Gastroesophageal sphincter (tissue), 4 donors: ENCODE measurements around the gene CD96. TPM values are rescaled to one million over a fixed set of nuclear protein-coding genes. Genes with fewer than 3 reads are reported as not detected.

Experiments
- ATAC-seq: fragments of 150-250 bp; one replicate; pipeline ENCODE4 v1.9.1; 2016; ENCODE audit warnings: mild to moderate bottlenecking, moderate library complexity
- H3K27ac ChIP-seq, 4 donors: fragments of 200-600 bp; sonication (generic) in 3 of 4; 1 replicate in 3 of 4; 2 replicates in 1 of 4; pipeline ENCODE4 v1.5.1; 2016 to 2019
- H3K27me3 ChIP-seq: fragments of 200-600 bp; sonication (generic); one replicate; pipeline ENCODE4 v1.5.1; 2019
- H3K36me3 ChIP-seq, 2 donors: fragments of 200-600 bp; sonication (generic); one replicate each; pipeline ENCODE4 v1.5.1; 2019; ENCODE audit warnings: control low read depth in 1 of 2
- H3K4me1 ChIP-seq, 3 donors: fragments of 200-600 bp; sonication (generic); 1 replicate in 2 of 3; 2 replicates in 1 of 3; pipeline ENCODE4 v1.5.1; 2016 to 2019; ENCODE audit warnings: control low read depth in 2 of 3
- H3K4me3 ChIP-seq, 2 donors: fragments of 200-600 bp; sonication (generic); one replicate each; pipeline ENCODE4 v1.5.1; 2019; ENCODE audit warnings: mild to moderate bottlenecking in 1 of 2, moderate library complexity in 1 of 2
- H3K9me3 ChIP-seq, 3 donors: fragments of 200-600 bp; sonication (generic); one replicate each; pipeline ENCODE4 v1.5.1; 2017 to 2019; ENCODE audit warnings: control low read depth in 2 of 3
- CTCF ChIP-seq, 4 experiments: fragments of 200-600 bp in 2 of 4; fragments of 450-650 bp in 2 of 4; sonication (generic) in 1 of 4; IDR thresholded peaks; one replicate each; pipeline ENCODE4 v1.5.1; 2017 to 2019; ENCODE audit warnings: antibody characterized with exemption in 4 of 4, mild to moderate bottlenecking in 2 of 4, moderate library complexity in 2 of 4
- EP300 ChIP-seq: sonication (generic); formaldehyde crosslinking; IDR thresholded peaks from one replicate; pipeline ENCODE4 v1.6.1; 2017; ENCODE audit warnings: antibody characterized with exemption, mild to moderate bottlenecking
- POLR2A ChIP-seq, 2 donors: fragments of 450-650 bp; IDR thresholded peaks; one replicate each; pipeline ENCODE4 v1.6.1; 2017; ENCODE audit warnings: antibody characterized with exemption in 2 of 2, mild to moderate bottlenecking in 2 of 2, moderate library complexity in 1 of 2
- POLR2AphosphoS5 ChIP-seq: sonication (generic); formaldehyde crosslinking; IDR thresholded peaks from one replicate; pipeline ENCODE4 v1.6.1; 2017; ENCODE audit warnings: antibody characterized with exemption
- WGBS, 2 donors: methylation state at CpG; one replicate each; pipeline ENCODE4 v1.1.5; 2018; ENCODE audit warnings: low coverage in 1 of 2; 5-methylcytosine and 5-hydroxymethylcytosine counted together
- total RNA-seq, 4 donors: library from RNA; depleted of rRNA; stranded (reverse); fragments of >200 nt; gene quantifications; one replicate each; pipeline ENCODE4 v1.1.0, GENCODE V29; 2016

Gene CD96
- total RNA-seq, 4 donors from 2014 or later, result 0.19 to 1.2 (median 1.0) TPM

DNA sequence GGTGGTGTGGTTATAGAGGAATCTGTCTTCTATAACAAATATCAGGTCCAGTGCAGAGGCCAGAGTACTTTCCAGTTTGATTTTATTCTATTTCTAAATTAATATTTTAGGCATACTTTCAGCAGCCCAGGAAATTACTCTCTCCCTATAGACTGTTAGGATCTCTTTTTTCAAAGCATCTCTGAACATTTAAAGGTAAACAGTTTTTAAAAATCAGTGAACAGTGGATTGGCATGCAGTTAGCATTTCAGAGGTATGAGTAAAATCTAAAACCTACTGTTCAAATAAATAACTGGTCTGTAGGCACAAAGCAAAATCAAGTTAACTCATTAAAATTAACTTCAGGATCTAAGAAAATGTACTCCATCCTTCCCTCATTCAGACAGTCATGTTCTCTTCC is 50.1 kb downstream of the CD96 start:
- no peak overlapping the region for H3K4me3 ChIP-seq
- no peaks in the 10 kb centered on the region for H3K27me3 ChIP-seq
- no peaks in the 10 kb centered on the region for H3K4me1 ChIP-seq
- H3K27ac ChIP-seq, result no peak overlapping the region
- no peak for TF ChIP-seq EP300
- TF ChIP-seq POLR2AphosphoS5, result no peak
- no peak for TF ChIP-seq POLR2A (IDR thresholded peaks at IDR 0.05)
- no peak for TF ChIP-seq CTCF (IDR thresholded peaks at IDR 0.05)
- H3K9me3 ChIP-seq, result no peaks in the 10 kb centered on the region
- H3K36me3 ChIP-seq, result no peaks in the 10 kb centered on the region
- ATAC-seq, result no peak

GRCh38 chr3:111592936-111593335 is 50.9 kb downstream of the CD96 start:
- no peaks in the 10 kb centered on the region for H3K36me3 ChIP-seq
- H3K27ac ChIP-seq, result no peak overlapping the region
- H3K9me3 ChIP-seq, result no peaks in the 10 kb centered on the region
- TF ChIP-seq CTCF (IDR thresholded peaks at IDR 0.05) (no peak), POLR2AphosphoS5 (no peak), EP300 (no peak), POLR2A (IDR thresholded peaks at IDR 0.05) (no peak)
- H3K4me3 ChIP-seq, result no peak overlapping the region
- H3K27me3 ChIP-seq, result no peaks in the 10 kb centered on the region
- 40 to 82% methylated on average over 1 to 5 of the region's 5 CpGs for WGBS, 2 donors
- no peaks in the 10 kb centered on the region for H3K4me1 ChIP-seq
- ATAC-seq, result no peak

GRCh38 chr3:111593666-111594065 is 51.7 kb downstream of the CD96 start:
- no peak for ATAC-seq
- TF ChIP-seq CTCF (IDR thresholded peaks at IDR 0.05), result no peak
- TF ChIP-seq EP300, result no peak
- TF ChIP-seq POLR2A (IDR thresholded peaks at IDR 0.05), result no peak
- no peak for TF ChIP-seq POLR2AphosphoS5
- Histone ChIP-seq H3K4me3 (no peak overlapping the region), H3K36me3 (no peaks in the 10 kb centered on the region), H3K4me1 (no peaks in the 10 kb centered on the region), H3K27ac (no peak overlapping the region), H3K9me3 (no peaks in the 10 kb centered on the region), H3K27me3 (no peaks in the 10 kb centered on the region)
- whole genome bisulfite sequencing, 2 donors, result 80 to 91% methylated on average over 1 to 9 of the region's 9 CpGs

DNA sequence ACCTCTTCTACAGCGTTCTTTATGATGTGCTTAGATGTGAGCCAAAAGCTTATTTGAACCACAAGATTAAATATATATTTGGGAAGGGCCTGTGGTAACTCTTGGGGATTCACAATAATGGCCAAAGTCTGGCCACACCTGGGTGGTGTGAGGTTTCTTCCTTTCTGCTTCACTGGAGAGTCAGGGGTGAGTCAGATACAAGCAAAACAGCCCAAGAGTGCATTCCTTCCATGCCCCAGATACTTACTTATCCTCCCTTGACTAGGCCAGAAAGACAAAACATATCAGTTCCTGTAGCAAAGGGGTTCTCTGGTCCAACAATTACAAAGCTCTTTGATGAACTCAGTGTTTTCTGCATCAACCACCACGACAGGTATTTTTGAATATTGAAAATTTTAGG is 52.2 kb downstream of the CD96 start:
- Histone ChIP-seq H3K4me1 (no peaks in the 10 kb centered on the region), H3K27me3 (no peaks in the 10 kb centered on the region), H3K27ac (no peak overlapping the region), H3K4me3 (no peak overlapping the region), H3K9me3 (no peaks in the 10 kb centered on the region), H3K36me3 (no peaks in the 10 kb centered on the region)
- ATAC-seq, result no peak
- TF ChIP-seq CTCF (IDR thresholded peaks at IDR 0.05) (no peak), POLR2A (IDR thresholded peaks at IDR 0.05) (no peak), POLR2AphosphoS5 (no peak), EP300 (no peak)
- 88 to 93% methylated on average over 2 of the region's 2 CpGs for WGBS, 2 donors

DNA sequence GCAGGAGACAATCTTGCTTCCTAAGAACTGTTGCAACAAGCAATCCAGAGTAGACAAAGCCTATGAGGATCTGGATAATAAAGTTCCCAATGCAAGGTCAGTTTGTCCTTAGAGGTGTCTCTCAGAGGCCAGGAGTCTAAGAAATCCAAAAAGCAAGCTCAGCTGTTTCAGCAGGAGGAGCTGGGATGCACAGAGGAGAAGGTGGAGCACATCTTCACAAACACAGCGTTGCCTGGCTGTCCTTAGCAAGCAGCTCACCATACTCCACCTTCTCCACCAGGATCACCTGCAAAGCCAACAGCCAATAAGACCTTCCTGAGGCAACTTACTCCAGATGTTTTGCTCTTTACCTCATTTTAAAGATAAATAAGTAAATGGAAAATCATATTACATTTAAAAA is 52.8 kb downstream of the CD96 start:
- no peak overlapping the region for H3K4me3 ChIP-seq
- no peaks in the 10 kb centered on the region for H3K4me1 ChIP-seq
- H3K9me3 ChIP-seq, result no peaks in the 10 kb centered on the region
- no peaks in the 10 kb centered on the region for H3K36me3 ChIP-seq
- no peak for TF ChIP-seq POLR2A (IDR thresholded peaks at IDR 0.05)
- TF ChIP-seq CTCF (IDR thresholded peaks at IDR 0.05), result no peak
- no peak for TF ChIP-seq POLR2AphosphoS5
- TF ChIP-seq EP300, result no peak
- 0% methylated on average over 1 of the region's 1 CpG for WGBS, 2 donors
- no peaks in the 10 kb centered on the region for H3K27me3 ChIP-seq
- no peak overlapping the region for H3K27ac ChIP-seq
- ATAC-seq, result no peak
